Smooth muscle cell of bladder (primary cell): ENCODE results near the gene UBAP2L. TPM values are rescaled to one million over a fixed set of nuclear protein-coding genes. Genes with fewer than 3 reads are reported as not detected.

ENCODE experiments used
- total RNA-seq: library from RNA; depleted of rRNA; stranded (reverse); fragments of >200 nt; gene quantifications from 2 replicates; pipeline ENCODE4 v1.2.3, GENCODE V29; 2014

UBAP2L gene
- 40.5 and 55.8 TPM in 2 replicates for total RNA-seq

GRCh38 chr1:154220071-154220969 is at the start of gene UBAP2L:
Gene UBAP2L, plus strand, starts transcription at chr1:154220955. Its CDS starts 4,169 bp downstream, at chr1:154225124.

GRCh38 chr1:154191990-154192461 is 28.7 kb upstream of the UBAP2L start, which contains the start of gene TPM3:
Gene TPM3, minus strand, starts transcription at chr1:154192100. Its CDS starts 82 bp downstream, at chr1:154192018.

GRCh38 chr1:154206196-154206595 is 14.6 kb upstream of the UBAP2L start, which contains the start of gene CFAP141:
Gene CFAP141, minus strand, starts transcription at chr1:154206333. Its CDS starts 26 bp downstream, at chr1:154206307.

GRCh38 chr1:154272217-154272998 is 51.7 kb downstream of the UBAP2L start, which contains the start of gene HAX1:
Gene HAX1, plus strand, starts transcription at chr1:154272629. Its CDS starts 95 bp downstream, at chr1:154272724.

Other genes with a start within 250 kb of the UBAP2L start
- 130 and 163 TPM in 2 replicates for gene JTB, start 243.3 kb upstream of the UBAP2L start, total RNA-seq
- gene RAB13, start 234.6 kb upstream of the UBAP2L start, total RNA-seq = 75.2 and 88.0 TPM in 2 replicates
- gene RPS27, start 230.2 kb upstream of the UBAP2L start, total RNA-seq = 2,930 and 3,644 TPM in 2 replicates
- under 0.01 and 0.18 TPM in 2 replicates for gene NUP210L, start 65.9 kb upstream of the UBAP2L start, total RNA-seq
- gene TPM3, start 28.9 kb upstream of the UBAP2L start, total RNA-seq = 242 and 248 TPM in 2 replicates
- not detected in 2 replicates for gene CFAP141, start 14.6 kb upstream of the UBAP2L start, total RNA-seq
- gene HAX1, start 51.7 kb downstream of the UBAP2L start, total RNA-seq = 137 and 152 TPM in 2 replicates
- not detected in 2 replicates for gene AQP10, start 100.1 kb downstream of the UBAP2L start, total RNA-seq
- 188 and 301 TPM in 2 replicates for gene ATP8B2, start 104.6 kb downstream of the UBAP2L start, total RNA-seq
- gene IL6R, start 184.4 kb downstream of the UBAP2L start, total RNA-seq = 4.4 and 11.9 TPM in 2 replicates